GM18526 (cell line): ENCODE results near the gene TMEM266.

Source experiments
- POLR2A ChIP-seq: IDR thresholded peaks from 3 replicates; pipeline ENCODE4 v1.6.1; 2011; ENCODE audit not compliant: insufficient read length; ENCODE audit errors: extremely low read depth

TMEM266 gene

GRCh38 chr15:76139368-76140073 is 79.7 kb downstream of the TMEM266 start:
- TF ChIP-seq POLR2A = no peak

- no peak for TF ChIP-seq POLR2A
These were observed 80.3 kb downstream of the TMEM266 start for GRCh38 chr15:76140074-76140464.

- TF ChIP-seq POLR2A = no peak
These were observed 87.0 kb downstream of the TMEM266 start for GRCh38 chr15:76146812-76147211.

GRCh38 chr15:76147906-76148570 is 88.3 kb downstream of the TMEM266 start:
- no peak for TF ChIP-seq POLR2A

- no peak for TF ChIP-seq POLR2A
These were observed 89.6 kb downstream of the TMEM266 start for GRCh38 chr15:76149291-76149915.

GRCh38 chr15:76150513-76150912 is 90.7 kb downstream of the TMEM266 start:
- TF ChIP-seq POLR2A = no peak

GRCh38 chr15:76150971-76151598 is 91.3 kb downstream of the TMEM266 start:
- TF ChIP-seq POLR2A = no peak

- TF ChIP-seq POLR2A = no peak
These were observed 91.8 kb downstream of the TMEM266 start for GRCh38 chr15:76151599-76151974.

- TF ChIP-seq POLR2A = no peak
These were observed 92.4 kb downstream of the TMEM266 start for GRCh38 chr15:76152197-76152596.

GRCh38 chr15:76153241-76154197 is 93.7 kb downstream of the TMEM266 start:
- TF ChIP-seq POLR2A = no peak

GRCh38 chr15:76155731-76156130 is 95.9 kb downstream of the TMEM266 start:
- no peak for TF ChIP-seq POLR2A

- TF ChIP-seq POLR2A = no peak
These were observed 98.4 kb downstream of the TMEM266 start for GRCh38 chr15:76158226-76158625.

GRCh38 chr15:76158815-76159214 is 99.0 kb downstream of the TMEM266 start:
- no peak for TF ChIP-seq POLR2A

GRCh38 chr15:76159282-76159681 is 99.5 kb downstream of the TMEM266 start:
- TF ChIP-seq POLR2A = no peak
